ENCODE measurements around the gene IGF2BP2. TPM values are rescaled to one million over a fixed set of nuclear protein-coding genes. Genes with fewer than 3 reads are reported as not detected.

The IGF2BP2 gene
- total and polyA plus RNA-seq, 9 of the 15 experiments (the other 6 are each of a cell fraction or from before 2014, with no cell fraction given), result 3.2 to 59.6 (median 30.5) TPM

GRCh38 chr3:185659942-185660921, 164.6 kb downstream of the IGF2BP2 start (continued):
- TF ChIP-seq ZNF41 (CRISPR knock-in tag; conservative IDR thresholded peaks at IDR 0.05) (no peak), RAD21 (CRISPR knock-in tag; conservative IDR thresholded peaks at IDR 0.05 in 1 of 2, IDR thresholded peaks at IDR 0.05 in 1 of 2) (peak; percentile 86 to 89), AFF4 (CRISPR knock-in tag; IDR thresholded peaks at IDR 0.05) (no peak), TFAP4 (CRISPR knock-in tag; IDR thresholded peaks at IDR 0.05; ENCODE audit: borderline replicate concordance) (0 out of 2 replicates have a peak, but pooled peaks have one; percentile 21), ZBTB9 (CRISPR knock-in tag; IDR thresholded peaks at IDR 0.05) (no peak), TRIM25 (IDR thresholded peaks at IDR 0.05; ENCODE audit: borderline replicate concordance) (no peak), PCBP2 (IDR thresholded peaks at IDR 0.05; ENCODE audit: low read depth, low read length, poor library complexity, severe bottlenecking) (no peak), PRMT5 (CRISPR knock-in tag; IDR thresholded peaks at IDR 0.05) (no peak), ETV1 (tag; conservative IDR thresholded peaks at IDR 0.05; ENCODE audit: low read depth) (0 out of 2 replicates have a peak, but pooled peaks have one; percentile 11), BCOR (IDR thresholded peaks at IDR 0.05) (no peak), NFRKB (IDR thresholded peaks at IDR 0.05; ENCODE audit: low read depth) (no peak), CBX3 (IDR thresholded peaks at IDR 0.05; ENCODE audit: borderline replicate concordance in 1 of 2, low read length in 2 of 2) (no peak), SOX6 (IDR thresholded peaks at IDR 0.05) (peak; percentile 32; the same call in 1 of the 2 replicates)
